Hepatocyte (in vitro differentiated cells): ENCODE data around the gene KRT14. TPM values are rescaled to one million over a fixed set of nuclear protein-coding genes. Genes with fewer than 3 reads are reported as not detected.

Experiments
- DNase-seq: peaks from one replicate; pipeline ENCODE4 v3.0.0-alpha.2; 2016; ENCODE audit warnings: low spot score
- H2AFZ ChIP-seq: fragments of 200-600 bp; sonication (generic); 2 replicates; pipeline ENCODE4 v1.6.0; 2016; ENCODE audit warnings: antibody characterized with exemption, mild to moderate bottlenecking
- H3K27ac ChIP-seq: fragments of 200-600 bp; sonication (generic); 2 replicates; pipeline ENCODE4 v1.5.1; 2016; ENCODE audit warnings: mild to moderate bottlenecking
- H3K27me3 ChIP-seq: fragments of 200-600 bp; sonication (generic); 2 replicates; pipeline ENCODE4 v1.6.1; 2016
- H3K36me3 ChIP-seq: fragments of 200-600 bp; sonication (generic); replicated peaks from 2 replicates; pipeline ENCODE4 v1.5.1; 2016; ENCODE audit warnings: low read depth; ENCODE audit not compliant: insufficient read depth
- H3K4me1 ChIP-seq: fragments of 200-600 bp; sonication (generic); 2 replicates; pipeline ENCODE4 v1.5.1; 2016; ENCODE audit warnings: mild to moderate bottlenecking, moderate library complexity; ENCODE audit not compliant: insufficient read depth
- H3K4me2 ChIP-seq: fragments of 200-600 bp; sonication (generic); 2 replicates; pipeline ENCODE4 v1.6.0; 2016
- H3K4me3 ChIP-seq: fragments of 200-600 bp; sonication (generic); 2 replicates; pipeline ENCODE4 v1.5.1; 2016; ENCODE audit warnings: mild to moderate bottlenecking
- H3K79me2 ChIP-seq: fragments of 200-600 bp; sonication (generic); 2 replicates; pipeline ENCODE4 v1.6.0; 2017; ENCODE audit warnings: mild to moderate bottlenecking
- H3K9me2 ChIP-seq: fragments of 200-600 bp; sonication (generic); replicated peaks from 2 replicates; pipeline ENCODE4 v1.6.0; 2017; ENCODE audit warnings: mild to moderate bottlenecking; ENCODE audit not compliant: insufficient read depth
- H3K9me3 ChIP-seq: fragments of 200-600 bp; sonication (generic); 2 replicates; pipeline ENCODE4 v1.5.1; 2016; ENCODE audit warnings: low read depth, mild to moderate bottlenecking
- H4K20me1 ChIP-seq: fragments of 200-600 bp; sonication (generic); 2 replicates; pipeline ENCODE4 v1.6.0; 2016; ENCODE audit warnings: mild to moderate bottlenecking; ENCODE audit not compliant: insufficient read depth, poor library complexity, severe bottlenecking
- EZH2 ChIP-seq: fragments of 200-600 bp; sonication (generic); IDR thresholded peaks from 2 replicates; pipeline ENCODE4 v1.6.1; 2016; ENCODE audit warnings: antibody characterized with exemption, mild to moderate bottlenecking, borderline replicate concordance
- EZH2phosphoT487 ChIP-seq: fragments of 200-600 bp; sonication (generic); IDR thresholded peaks from one replicate; pipeline ENCODE4 v1.6.1; 2018; ENCODE audit warnings: antibody characterized with exemption, mild to moderate bottlenecking, low read depth, moderate library complexity; ENCODE audit not compliant: unreplicated experiment, severe bottlenecking
- WGBS: methylation state at CpG from one replicate; pipeline ENCODE4 v1.1.6; 2016; ENCODE audit warnings: low lambda C conversion rate; ENCODE audit errors: missing lambda C conversion rate; 5-methylcytosine and 5-hydroxymethylcytosine counted together
- polyA plus RNA-seq: library from polyadenylated mRNA; unstranded; fragments of >200 nt; fragmentation: Nextera tagmentation; extraction: Ambion mirVana; gene quantifications from 2 replicates; pipeline ENCODE4 v1.2.1, GENCODE V29; 2016
- total RNA-seq: library from RNA; depleted of rRNA; stranded (reverse); fragments of >200 nt; gene quantifications from 2 replicates; pipeline ENCODE4 v1.2.3, GENCODE V29; 2014
- TF ChIP-seq, protein P1 (sequence below): fragments of 200-600 bp; sonication (generic); IDR thresholded peaks from 2 replicates; pipeline ENCODE4 v1.5.1; 2016; ENCODE audit warnings: antibody characterized with exemption, mild to moderate bottlenecking; ENCODE audit not compliant: poor library complexity

Gene KRT14
- total and polyA plus RNA-seq, 2 experiments from 2014 or later, result 0.33 to 1.9 TPM

DNA sequence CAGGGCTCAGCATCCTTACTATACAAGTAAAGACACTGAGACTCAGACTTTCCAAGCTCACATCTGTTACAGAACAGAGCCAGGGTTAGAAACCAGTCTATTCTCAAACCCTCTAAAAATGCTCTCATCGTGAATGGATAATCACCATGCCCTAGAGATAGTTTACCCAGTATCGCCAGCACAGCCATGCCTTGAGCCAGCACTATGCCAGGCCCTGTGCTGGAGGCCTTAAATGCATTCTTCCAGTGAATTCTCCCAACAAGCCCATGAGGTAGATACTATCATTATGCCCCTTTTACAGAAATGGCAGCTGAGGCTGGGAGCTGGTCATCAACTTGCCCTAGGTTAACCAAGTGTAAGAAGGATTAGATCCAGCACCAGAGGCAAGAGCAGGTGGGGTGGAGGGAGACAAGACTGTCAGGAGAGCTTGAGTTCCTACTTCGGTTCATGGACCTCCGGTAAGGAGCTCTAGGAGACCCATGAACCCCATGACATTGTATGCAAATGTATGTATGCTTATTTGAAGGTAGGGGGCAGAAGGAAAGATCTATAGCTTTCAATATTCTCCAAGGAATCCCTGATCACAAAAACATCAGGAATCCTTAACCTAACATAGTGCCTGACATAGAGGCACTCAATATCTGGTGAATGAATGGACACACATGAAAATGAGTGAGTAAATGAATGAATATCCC lies 5.2 kb downstream of the KRT14 start:
- WGBS, result 91% methylated on average over 4 of the region's 4 CpGs
- no peak for TF ChIP-seq EZH2phosphoT487
- TF ChIP-seq, protein P1, sequence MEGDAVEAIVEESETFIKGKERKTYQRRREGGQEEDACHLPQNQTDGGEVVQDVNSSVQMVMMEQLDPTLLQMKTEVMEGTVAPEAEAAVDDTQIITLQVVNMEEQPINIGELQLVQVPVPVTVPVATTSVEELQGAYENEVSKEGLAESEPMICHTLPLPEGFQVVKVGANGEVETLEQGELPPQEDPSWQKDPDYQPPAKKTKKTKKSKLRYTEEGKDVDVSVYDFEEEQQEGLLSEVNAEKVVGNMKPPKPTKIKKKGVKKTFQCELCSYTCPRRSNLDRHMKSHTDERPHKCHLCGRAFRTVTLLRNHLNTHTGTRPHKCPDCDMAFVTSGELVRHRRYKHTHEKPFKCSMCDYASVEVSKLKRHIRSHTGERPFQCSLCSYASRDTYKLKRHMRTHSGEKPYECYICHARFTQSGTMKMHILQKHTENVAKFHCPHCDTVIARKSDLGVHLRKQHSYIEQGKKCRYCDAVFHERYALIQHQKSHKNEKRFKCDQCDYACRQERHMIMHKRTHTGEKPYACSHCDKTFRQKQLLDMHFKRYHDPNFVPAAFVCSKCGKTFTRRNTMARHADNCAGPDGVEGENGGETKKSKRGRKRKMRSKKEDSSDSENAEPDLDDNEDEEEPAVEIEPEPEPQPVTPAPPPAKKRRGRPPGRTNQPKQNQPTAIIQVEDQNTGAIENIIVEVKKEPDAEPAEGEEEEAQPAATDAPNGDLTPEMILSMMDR, result no peak
- TF ChIP-seq EZH2, result no peak
- DNase-seq, result no peak
- Histone ChIP-seq H3K4me1 (no peaks in the 10 kb centered on the region), H3K27ac (no peak overlapping the region), H3K27me3 (no peaks in the 10 kb centered on the region), H3K4me2 (no peak overlapping the region), H3K9me2 (no peaks in the 10 kb centered on the region), H3K9me3 (no peaks in the 10 kb centered on the region), H2AFZ (no peak overlapping the region), H3K36me3 (no peaks in the 10 kb centered on the region), H4K20me1 (no peaks in the 10 kb centered on the region), H3K79me2 (no peaks in the 10 kb centered on the region), H3K4me3 (no peak overlapping the region)

- H2AFZ ChIP-seq, result no peak overlapping the region
- no peaks in the 10 kb centered on the region for H3K36me3 ChIP-seq
- 70% methylated on average over 1 of the region's 1 CpG for WGBS
- TF ChIP-seq, protein P1, result no peak
- no peak for TF ChIP-seq EZH2phosphoT487
- TF ChIP-seq EZH2, result no peak
- no peak overlapping the region for H3K27ac ChIP-seq
- no peaks in the 10 kb centered on the region for H3K27me3 ChIP-seq
- no peaks in the 10 kb centered on the region for H4K20me1 ChIP-seq
- H3K4me1 ChIP-seq, result no peaks in the 10 kb centered on the region
- no peak overlapping the region for H3K4me2 ChIP-seq
- no peak for DNase-seq
- no peaks in the 10 kb centered on the region for H3K9me3 ChIP-seq
- no peaks in the 10 kb centered on the region for H3K79me2 ChIP-seq
- no peaks in the 10 kb centered on the region for H3K9me2 ChIP-seq
- H3K4me3 ChIP-seq, result no peak overlapping the region
Measured at GRCh38 chr17:41580687-41581365, 5.9 kb downstream of the KRT14 start.

GRCh38 chr17:41580244-41580575 lies 6.5 kb downstream of the KRT14 start:
- WGBS, result 92% methylated on average over 2 of the region's 2 CpGs
- DNase-seq, result no peak
- TF ChIP-seq, protein P1, result no peak
- TF ChIP-seq EZH2phosphoT487 (no peak), EZH2 (no peak)
- no peaks in the 10 kb centered on the region for H3K9me3 ChIP-seq
- no peak overlapping the region for H3K4me2 ChIP-seq
- H3K9me2 ChIP-seq, result no peaks in the 10 kb centered on the region
- H3K79me2 ChIP-seq, result no peaks in the 10 kb centered on the region
- no peaks in the 10 kb centered on the region for H3K27me3 ChIP-seq
- H4K20me1 ChIP-seq, result no peaks in the 10 kb centered on the region
- no peak overlapping the region for H3K4me3 ChIP-seq
- H3K4me1 ChIP-seq, result no peaks in the 10 kb centered on the region
- no peaks in the 10 kb centered on the region for H3K36me3 ChIP-seq
- no peak overlapping the region for H2AFZ ChIP-seq
- no peak overlapping the region for H3K27ac ChIP-seq
